ENCODE results near the gene PPP1R16B. TPM values are rescaled to one million over a fixed set of nuclear protein-coding genes. Genes with fewer than 3 reads are reported as not detected.

PPP1R16B gene
- total RNA-seq, result 0.13 TPM in 2 replicates

GRCh38 chr20:38805502-38805957, at the start of gene PPP1R16B:
PPP1R16B (plus strand) TSS chr20:38805697; CDS start chr20:38835926, 30,229 bp downstream.

GRCh38 chr20:38926142-38926933, 120.8 kb downstream of the PPP1R16B start, which contains the start of gene FAM83D:
FAM83D (plus strand) TSS chr20:38926417; CDS start chr20:38926443, 26 bp downstream.

GRCh38 chr20:38962044-38962927, 156.8 kb downstream of the PPP1R16B start, which contains the start of gene DHX35:
DHX35 (plus strand) TSS chr20:38962344; CDS start chr20:38962368, 24 bp downstream.

Other genes starting within 250 kb of the PPP1R16B start
- not detected in 2 replicates for gene ADIG, start 224.5 kb upstream of the PPP1R16B start, total RNA-seq
- gene ARHGAP40, start 203.9 kb upstream of the PPP1R16B start, total RNA-seq, result not detected in 2 replicates
- not detected in 2 replicates for gene SLC32A1, start 81.2 kb upstream of the PPP1R16B start, total RNA-seq
- 5.2 and 5.5 TPM in 2 replicates for gene ACTR5, start 57.2 kb upstream of the PPP1R16B start, total RNA-seq
- 4.5 and 7.8 TPM in 2 replicates for gene FAM83D, start 120.7 kb downstream of the PPP1R16B start, total RNA-seq
- gene DHX35, start 156.6 kb downstream of the PPP1R16B start, total RNA-seq, result 7.8 and 9.0 TPM in 2 replicates

All from smooth muscle cell of the pulmonary artery (primary cell).